Myocyte (in vitro differentiated cells): ENCODE measurements around the gene ATF5. TPM values are rescaled to one million over a fixed set of nuclear protein-coding genes. Genes with fewer than 3 reads are reported as not detected.

Experiments
- DNase-seq: peaks from one replicate; pipeline ENCODE4 v3.0.0-alpha.2; 2012; ENCODE audit warnings: low read depth
- polyA plus RNA-seq: library from polyadenylated mRNA; unstranded; fragments of >200 nt; gene quantifications from one replicate; pipeline ENCODE4 v1.2.1, GENCODE V29; 2012; ENCODE audit warnings: missing spikeins
- total RNA-seq: library from RNA; depleted of rRNA; stranded (reverse); fragments of >200 nt; gene quantifications from 2 replicates; pipeline ENCODE4 v1.2.3, GENCODE V29; 2014

ATF5 gene
- total RNA-seq: 31.9 and 32.8 TPM in 2 replicates
- polyA plus RNA-seq: 66.8 TPM

GRCh38 chr19:49929121-49929610 is at the start of gene ATF5, which contains the start of gene NUP62:
ATF5 (plus strand) TSS chr19:49929205; CDS start chr19:49930851, 1,646 bp downstream.
NUP62 (minus strand) TSS chr19:49929504; CDS start chr19:49909807, 19,697 bp downstream.
- peak; percentile 91 for DNase-seq

GRCh38 chr19:49879243-49879963 is 49.6 kb upstream of the ATF5 start:
- no peak for DNase-seq

GRCh38 chr19:49880162-49880869 is 48.7 kb upstream of the ATF5 start:
- no peak for DNase-seq

- DNase-seq: no peak
These were observed 47.8 kb upstream of the ATF5 start for GRCh38 chr19:49881186-49881585.

- no peak for DNase-seq
These were observed 47.2 kb upstream of the ATF5 start for GRCh38 chr19:49881672-49882394.

- DNase-seq: no peak
These were observed 46.4 kb upstream of the ATF5 start for GRCh38 chr19:49882643-49883042.

GRCh38 chr19:49883094-49883493 is 45.9 kb upstream of the ATF5 start:
- no peak for DNase-seq

- no peak for DNase-seq
These were observed 44.9 kb upstream of the ATF5 start for GRCh38 chr19:49884109-49884508.

- DNase-seq: no peak
These were observed 44.2 kb upstream of the ATF5 start for GRCh38 chr19:49884760-49885159.

GRCh38 chr19:49887037-49887664 is 41.9 kb upstream of the ATF5 start:
- DNase-seq: no peak

- DNase-seq: no peak
These were observed 41.1 kb upstream of the ATF5 start for GRCh38 chr19:49887665-49888509.

- DNase-seq: no peak
These were observed 40.5 kb upstream of the ATF5 start for GRCh38 chr19:49888510-49888824.

GRCh38 chr19:49889038-49889686 is 39.8 kb upstream of the ATF5 start:
- no peak for DNase-seq

- DNase-seq: no peak
These were observed 39.2 kb upstream of the ATF5 start for GRCh38 chr19:49889687-49890348.

- no peak for DNase-seq
These were observed 38.4 kb upstream of the ATF5 start for GRCh38 chr19:49890349-49891311.

- DNase-seq: no peak
These were observed 37.6 kb upstream of the ATF5 start for GRCh38 chr19:49891393-49891792.

- no peak for DNase-seq
These were observed 36.3 kb upstream of the ATF5 start for GRCh38 chr19:49892716-49893115.

- no peak for DNase-seq
These were observed 34.9 kb upstream of the ATF5 start for GRCh38 chr19:49894011-49894664.
